Spleen (tissue), 11 donors: ENCODE results near the gene SPATA21. TPM values are rescaled to one million over a fixed set of nuclear protein-coding genes. Genes with fewer than 3 reads are reported as not detected.

ENCODE experiments used
- DNase-seq: peaks from one replicate; pipeline ENCODE4 v3.0.0-alpha.2; 2020
- H3K27ac ChIP-seq, 8 donors: fragments of 200-600 bp; sonication (generic) in 7 of 8; 1 replicate in 4 of 8; 2 replicates in 4 of 8; pipeline versions ENCODE4 v1.5.0 to v1.8.0; 2016 to 2021; ENCODE audit warnings: inconsistent platforms in 4 of 8, mild to moderate bottlenecking in 4 of 8, moderate library complexity in 1 of 8
- H3K27me3 ChIP-seq, 7 donors: fragments of 200-600 bp; sonication (generic) in 6 of 7; replicated peaks in 1 of 7; 1 replicate in 4 of 7; 2 replicates in 3 of 7; pipeline versions ENCODE4 v1.5.0 to v1.8.0; 2016 to 2021; ENCODE audit warnings: inconsistent platforms in 3 of 7, mild to moderate bottlenecking in 1 of 7
- H3K36me3 ChIP-seq, 6 donors: fragments of 200-600 bp; sonication (generic) in 5 of 6; 1 replicate in 4 of 6; 2 replicates in 2 of 6; pipeline versions ENCODE4 v1.5.0 to v1.8.0; 2016 to 2021; ENCODE audit warnings: inconsistent platforms in 2 of 6
- H3K4me1 ChIP-seq, 6 donors: fragments of 200-600 bp; sonication (generic) in 5 of 6; 1 replicate in 3 of 6; 2 replicates in 3 of 6; pipeline versions ENCODE4 v1.5.0 to v1.8.0; 2016 to 2021; ENCODE audit warnings: inconsistent platforms in 3 of 6
- H3K4me3 ChIP-seq, 8 donors: fragments of 200-600 bp; sonication (generic) in 7 of 8; 1 replicate in 4 of 8; 2 replicates in 4 of 8; pipeline versions ENCODE4 v1.5.0 to v1.8.0; 2016 to 2021; ENCODE audit warnings: inconsistent platforms in 4 of 8, mild to moderate bottlenecking in 4 of 8, moderate library complexity in 2 of 8
- H3K9me3 ChIP-seq, 8 donors: fragments of 200-600 bp; sonication (generic) in 7 of 8; 1 replicate in 4 of 8; 2 replicates in 4 of 8; pipeline versions ENCODE4 v1.5.0 to v1.8.0; 2016 to 2021; ENCODE audit warnings: inconsistent platforms in 4 of 8
- POLR2A ChIP-seq, 3 donors: fragments of 450-650 bp; IDR thresholded peaks; one replicate each; pipeline ENCODE4 v1.5.1; 2017; ENCODE audit warnings: antibody characterized with exemption in 3 of 3, mild to moderate bottlenecking in 1 of 3
- POLR2AphosphoS5 ChIP-seq, 3 donors: sonication (generic); formaldehyde crosslinking; IDR thresholded peaks; one replicate each; pipeline ENCODE4 v1.5.1; 2017; ENCODE audit warnings: antibody characterized with exemption in 3 of 3
- WGBS, 5 donors: extraction: QIAGEN DNeasy Blood & Tissue Kit in 3 of 5; methylation state at CpG; one replicate each; pipeline versions ENCODE4 v1.1.5 to v1.1.7; 2013 to 2018; 5-methylcytosine and 5-hydroxymethylcytosine counted together
- intact Hi-C: fragments of 100-400 bp; cut with DNase I; formaldehyde crosslinking; loops from one replicate; pipeline ENCODE4 v1.15.0; 2023; ENCODE audit warnings: low total_unique reads
- polyA plus RNA-seq, 3 donors: library from polyadenylated mRNA; stranded (reverse); fragments of 200-250 nt; gene quantifications; one replicate each; pipeline ENCODE4 v1.2.1, GENCODE V29; 2013
- total RNA-seq, 7 donors: library from RNA; depleted of rRNA in 3 of 7; stranded (reverse); fragments of >200 nt in 3 of 7; fragmentation: NEBNext Ultra II Directional in 4 of 7; extraction: Animal tissue kit (Norgen Biotek cat#: 25700) in 4 of 7; gene quantifications; one replicate each; pipeline versions ENCODE4 v1.1.0 to v1.2.1, GENCODE V29; 2016 to 2021
- TF ChIP-seq, protein P1 (sequence below), 11 experiments: fragments of 200-600 bp in 7 of 11; fragments of 450-650 bp in 4 of 11; sonication (generic) in 4 of 11; IDR thresholded peaks in 8 of 11; conservative IDR thresholded peaks in 3 of 11; 1 replicate in 7 of 11; 2 replicates in 4 of 11; pipeline versions ENCODE4 v1.4.0 to v1.8.0; 2016 to 2021; ENCODE audit warnings: antibody characterized with exemption in 11 of 11, inconsistent platforms in 4 of 11, mild to moderate bottlenecking in 1 of 11
- donor health status: healthy with polysubstance abuse.
- donor health status: DM: no; HTN: no; CAD: no; lungs with moderate emphysema.
- donor health status: DM: no; HTN: no; CAD: no.
- donor health status: Bipolar disorder and iron deficiency.
- donor health status: healthy.
- donor health status: DM: no; HTN: no; CAD: no.
- donor health status: DM: yes; HTN: yes; CAD: no.

The SPATA21 gene
- total and polyA plus RNA-seq, 10 donors, result 0.13 to 0.32 (median 0.24) TPM; not detected in 6

DNA sequence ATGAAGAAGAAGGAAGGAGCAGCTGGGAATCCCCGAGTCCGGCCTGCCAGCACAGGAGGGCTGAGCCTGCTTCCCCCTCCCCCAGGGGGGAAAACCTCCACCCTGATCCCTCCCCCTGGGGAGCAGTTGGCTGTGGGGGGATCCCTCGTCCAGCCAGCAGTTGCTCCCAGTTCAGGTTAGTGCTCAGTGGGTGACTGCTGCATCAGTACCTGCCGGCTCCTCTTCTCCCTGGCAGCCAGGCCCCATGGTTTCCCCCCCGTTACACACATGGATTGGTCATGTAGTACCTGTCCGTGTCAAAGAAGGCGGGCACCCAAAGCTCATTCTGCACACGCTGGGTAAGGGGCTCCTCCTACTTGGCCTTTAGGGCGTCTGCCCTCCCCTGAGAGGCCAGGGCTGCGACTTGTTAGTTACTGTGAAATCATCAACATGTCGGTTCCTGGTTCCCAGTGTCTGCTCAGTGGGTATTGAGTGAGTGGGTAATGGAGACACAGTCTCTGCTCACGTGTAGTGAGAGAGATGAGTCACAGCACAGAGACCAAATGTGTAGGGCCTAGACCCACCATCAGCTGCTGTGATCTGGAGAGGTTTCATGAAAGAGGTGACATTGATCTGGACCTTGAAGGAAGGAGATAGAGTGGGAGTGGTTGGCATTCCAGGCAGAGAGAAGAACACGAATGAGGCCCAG lies 14.8 kb upstream of the SPATA21 start:
- DNase-seq, result no peak

DNA sequence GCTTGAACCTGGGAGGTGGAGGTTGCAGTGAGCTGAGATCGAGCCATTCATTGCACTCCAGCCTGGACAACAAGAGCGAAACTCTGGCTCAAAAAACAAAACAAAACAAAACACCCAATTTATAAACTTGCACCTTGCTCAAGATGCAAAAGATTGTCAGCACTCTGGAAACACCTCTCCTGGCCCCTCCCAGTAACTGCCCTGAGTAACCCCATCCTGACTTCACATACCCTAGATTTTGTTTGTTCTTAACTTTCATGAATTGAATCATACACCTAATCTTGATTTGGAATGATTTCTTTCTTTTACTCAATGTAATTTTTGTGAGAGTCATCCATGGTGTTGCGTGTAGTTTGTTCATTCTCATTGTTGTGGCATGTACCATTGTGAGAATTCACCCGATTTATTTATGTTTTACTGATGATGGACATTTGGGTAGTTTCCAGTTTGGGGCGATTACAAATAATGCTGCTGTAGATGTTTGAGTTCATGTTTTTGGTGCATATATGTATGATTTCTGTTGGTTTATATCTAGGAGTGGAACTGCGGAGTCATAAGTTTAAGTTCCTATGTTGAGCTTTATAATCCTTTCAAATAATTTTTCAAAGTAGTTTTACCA lies 13.7 kb upstream of the SPATA21 start:
- Histone ChIP-seq H3K36me3 (peaks cover 0 to 100% (median 96%) of the 10 kb centered on the region in 6 donors), H3K27ac (peak overlapping the region in 4 of 8 donors; percentile 10 to 50 (median 40)), H3K4me1 (peaks cover 7 to 62% (median 32%) of the 10 kb centered on the region in 6 donors), H3K9me3 (no peaks in the 10 kb centered on the region), H3K27me3 (no peaks in the 10 kb centered on the region), H3K4me3 (no peak overlapping the region)
- WGBS, 5 donors, result 80 to 87% (median 85%) methylated on average over 6 of the region's 6 CpGs
- no peak for DNase-seq
- TF ChIP-seq, protein P1, sequence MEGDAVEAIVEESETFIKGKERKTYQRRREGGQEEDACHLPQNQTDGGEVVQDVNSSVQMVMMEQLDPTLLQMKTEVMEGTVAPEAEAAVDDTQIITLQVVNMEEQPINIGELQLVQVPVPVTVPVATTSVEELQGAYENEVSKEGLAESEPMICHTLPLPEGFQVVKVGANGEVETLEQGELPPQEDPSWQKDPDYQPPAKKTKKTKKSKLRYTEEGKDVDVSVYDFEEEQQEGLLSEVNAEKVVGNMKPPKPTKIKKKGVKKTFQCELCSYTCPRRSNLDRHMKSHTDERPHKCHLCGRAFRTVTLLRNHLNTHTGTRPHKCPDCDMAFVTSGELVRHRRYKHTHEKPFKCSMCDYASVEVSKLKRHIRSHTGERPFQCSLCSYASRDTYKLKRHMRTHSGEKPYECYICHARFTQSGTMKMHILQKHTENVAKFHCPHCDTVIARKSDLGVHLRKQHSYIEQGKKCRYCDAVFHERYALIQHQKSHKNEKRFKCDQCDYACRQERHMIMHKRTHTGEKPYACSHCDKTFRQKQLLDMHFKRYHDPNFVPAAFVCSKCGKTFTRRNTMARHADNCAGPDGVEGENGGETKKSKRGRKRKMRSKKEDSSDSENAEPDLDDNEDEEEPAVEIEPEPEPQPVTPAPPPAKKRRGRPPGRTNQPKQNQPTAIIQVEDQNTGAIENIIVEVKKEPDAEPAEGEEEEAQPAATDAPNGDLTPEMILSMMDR (IDR thresholded peaks at IDR 0.05 in 8 of 11, conservative IDR thresholded peaks at IDR 0.05 in 3 of 11), result no peak
- no peak for TF ChIP-seq POLR2A (IDR thresholded peaks at IDR 0.05)
- intact Hi-C loops, result no loop called here

More for the DNA sequence above, 14.8 kb upstream of the SPATA21 start:
- intact Hi-C loops, result no loop called here
- Histone ChIP-seq H3K4me1 (peaks cover 7 to 55% (median 38%) of the 10 kb centered on the region in 6 donors), H3K27ac (peak overlapping the region in 2 of 8 donors; percentile 9 to 56), H3K9me3 (no peaks in the 10 kb centered on the region), H3K4me3 (no peak overlapping the region), H3K36me3 (peaks cover 0 to 100% (median 99%) of the 10 kb centered on the region in 6 donors), H3K27me3 (no peaks in the 10 kb centered on the region)
- 68 to 89% (median 80%) methylated on average over 13 of the region's 13 CpGs for WGBS, 5 donors
- TF ChIP-seq POLR2A (IDR thresholded peaks at IDR 0.05) (no peak), POLR2AphosphoS5 (IDR thresholded peaks at IDR 0.05) (peak in 1 of 3 donors; percentile 30)
- TF ChIP-seq, protein P1 (IDR thresholded peaks at IDR 0.05 in 8 of 11, conservative IDR thresholded peaks at IDR 0.05 in 3 of 11), result no peak

DNA sequence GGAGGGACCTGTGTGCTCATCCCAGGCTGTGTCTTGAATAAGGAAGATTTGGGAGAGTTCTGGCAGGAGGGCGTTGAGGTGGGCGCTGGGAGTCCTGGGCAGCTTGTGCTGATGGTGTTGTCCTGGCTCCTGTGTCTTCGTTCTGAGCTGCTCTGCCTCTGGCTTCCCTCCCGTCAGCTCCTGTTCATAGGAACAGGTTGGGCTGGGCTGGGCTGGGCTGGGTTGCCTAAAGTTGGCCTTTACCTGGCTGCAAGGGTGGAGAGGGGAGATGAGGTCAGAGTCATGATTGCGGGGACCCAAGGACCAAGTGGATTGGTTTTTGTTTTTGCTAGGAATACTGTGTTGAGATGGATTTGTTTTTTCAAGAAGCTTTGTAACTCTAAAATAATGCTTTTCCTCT lies 12.4 kb upstream of the SPATA21 start:
- peaks cover 7 to 75% (median 41%) of the 10 kb centered on the region in 6 donors for H3K4me1 ChIP-seq
- 89 to 93% (median 91%) methylated on average over 5 of the region's 5 CpGs for WGBS, 5 donors
- DNase-seq, result no peak
- no peaks in the 10 kb centered on the region for H3K27me3 ChIP-seq
- intact Hi-C loops, result no loop called here
- H3K36me3 ChIP-seq, result peaks cover 0 to 100% (median 96%) of the 10 kb centered on the region in 6 donors
- H3K27ac ChIP-seq, result peak overlapping the region in 4 of 8 donors; percentile 10 to 50 (median 40)
- TF ChIP-seq POLR2A (IDR thresholded peaks at IDR 0.05) (no peak), POLR2AphosphoS5 (IDR thresholded peaks at IDR 0.05) (no peak)
- TF ChIP-seq, protein P1 (IDR thresholded peaks at IDR 0.05 in 8 of 11, conservative IDR thresholded peaks at IDR 0.05 in 3 of 11), result no peak
- no peak overlapping the region for H3K4me3 ChIP-seq
- no peaks in the 10 kb centered on the region for H3K9me3 ChIP-seq

DNA sequence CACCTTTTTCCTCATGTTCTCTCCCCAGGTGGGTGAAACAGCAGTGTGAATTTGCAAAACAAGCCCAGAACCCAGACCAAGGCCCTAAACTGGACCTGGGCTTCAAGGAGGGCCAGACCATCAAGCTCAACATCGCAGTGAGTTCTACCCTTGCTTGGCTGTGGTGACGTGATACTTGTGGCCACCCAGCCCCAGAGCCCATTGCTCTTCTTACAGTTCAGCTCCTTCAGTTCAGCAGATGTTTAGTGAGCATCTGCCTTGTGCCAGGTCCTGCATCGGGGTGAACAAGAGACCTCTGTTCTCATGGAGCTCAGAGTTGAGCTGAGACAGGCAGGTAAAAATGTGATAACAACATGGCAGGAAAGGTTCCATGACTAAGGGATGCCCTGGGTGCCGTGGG lies 11.8 kb upstream of the SPATA21 start:
- peaks cover 10 to 81% (median 47%) of the 10 kb centered on the region in 6 donors for H3K4me1 ChIP-seq
- intact Hi-C loops, result no loop called here
- DNase-seq, result no peak
- TF ChIP-seq, protein P1 (IDR thresholded peaks at IDR 0.05 in 8 of 11, conservative IDR thresholded peaks at IDR 0.05 in 3 of 11), result no peak
- TF ChIP-seq POLR2A (IDR thresholded peaks at IDR 0.05), result no peak
- TF ChIP-seq POLR2AphosphoS5 (IDR thresholded peaks at IDR 0.05), result no peak
- no peak overlapping the region for H3K4me3 ChIP-seq
- peaks cover 0 to 100% (median 95%) of the 10 kb centered on the region in 6 donors for H3K36me3 ChIP-seq
- H3K27me3 ChIP-seq, result no peaks in the 10 kb centered on the region
- 90 to 100% (median 96%) methylated on average over 4 of the region's 4 CpGs for WGBS, 5 donors
- H3K27ac ChIP-seq, result peak overlapping the region in 3 of 8 donors; percentile 36 to 50 (median 43)
- no peaks in the 10 kb centered on the region for H3K9me3 ChIP-seq
